Kidney (tissue), 14 donors: ENCODE measurements around the gene HSPA5. TPM values are rescaled to one million over a fixed set of nuclear protein-coding genes. Genes with fewer than 3 reads are reported as not detected.

Source experiments
- DNase-seq, 5 donors: peaks; one replicate each; pipeline ENCODE4 v3.0.0-alpha.2; 2013 to 2020
- FAIRE-seq: peaks from 2 replicates; lab custom pipeline; 2012; peaks lifted over from hg19 to GRCh38; lab: Jason Lieb, UNC
- H3K27ac ChIP-seq, 2 donors: one replicate each; pipeline ENCODE4 v1.7.0; 2013; ENCODE audit warnings: low read depth in 2 of 2, low read length in 2 of 2, inconsistent platforms in 1 of 2
- H3K27me3 ChIP-seq: one replicate; pipeline ENCODE4 v1.7.1; 2013; ENCODE audit warnings: low read length, inconsistent platforms; ENCODE audit not compliant: control insufficient read depth, insufficient read depth
- H3K36me3 ChIP-seq, 3 donors: one replicate each; pipeline versions ENCODE4 v1.7.0 to v1.7.1; 2013; ENCODE audit warnings: low read length in 3 of 3, control low read depth in 1 of 3, inconsistent platforms in 1 of 3; ENCODE audit not compliant: insufficient read depth in 3 of 3, control insufficient read depth in 2 of 3
- H3K4me1 ChIP-seq, 3 donors: one replicate each; pipeline versions ENCODE4 v1.7.0 to v1.7.1; 2013; ENCODE audit warnings: low read length in 3 of 3, inconsistent platforms in 1 of 3, low read depth in 1 of 3; ENCODE audit not compliant: control insufficient read depth in 2 of 3, insufficient read depth in 2 of 3
- H3K4me3 ChIP-seq, 3 donors: one replicate each; pipeline versions ENCODE4 v1.7.0 to v1.8.1; 2013; ENCODE audit warnings: low read length in 3 of 3, control low read depth in 1 of 3, inconsistent platforms in 1 of 3
- H3K9ac ChIP-seq, 3 donors: one replicate each; pipeline versions ENCODE4 v1.7.0 to v1.7.1; 2013; ENCODE audit warnings: low read length in 3 of 3, control low read depth in 1 of 3, inconsistent platforms in 1 of 3
- H3K9me3 ChIP-seq, 3 donors: one replicate each; pipeline versions ENCODE4 v1.7.0 to v1.7.1; 2013; ENCODE audit warnings: low read length in 3 of 3, control low read depth in 1 of 3, inconsistent platforms in 1 of 3; ENCODE audit not compliant: control insufficient read depth in 2 of 3, insufficient read depth in 1 of 3
- intact Hi-C: fragments of 100-400 bp; cut with DNase I; formaldehyde crosslinking; loops from one replicate; pipeline ENCODE4 v1.11.1; 2022
- polyA plus RNA-seq: library from polyadenylated mRNA; stranded (reverse); fragments of 350-450 nt; fragmentation: Illumina TruSeq; extraction: RNeasy Lipid Tissue Mini Kit (QIAGEN cat#74804); gene quantifications from one replicate; pipeline ENCODE4 v1.2.3, GENCODE V29; 2014; ENCODE audit warnings: low read depth, low replicate concordance; ENCODE audit not compliant: insufficient read depth
- total RNA-seq: library from RNA; stranded (reverse); fragmentation: NEBNext Ultra II Directional; extraction: Animal tissue kit (Norgen Biotek cat#: 25700); gene quantifications from one replicate; pipeline ENCODE4 v1.2.1, GENCODE V29; 2021
- TF ChIP-seq, protein P1 (sequence below): IDR thresholded peaks from 3 replicates; pipeline ENCODE4 v1.5.1; 2012; ENCODE audit warnings: mild to moderate bottlenecking, moderate library complexity, borderline replicate concordance; ENCODE audit not compliant: insufficient read depth; ENCODE audit errors: extremely low read depth
- donor health status: control.
- donor health status: control.
- donor health status: control.
- donor health status: control.
- donor health status: control.
- donor health status: DM: yes; HTN: yes; CAD: no.
- donor health status: Normal renal cell carcinoma (clear cell type).

The HSPA5 gene
- total and polyA plus RNA-seq, 2 donors from 2014 or later: 289 to 358 TPM

- TF ChIP-seq, protein P1, sequence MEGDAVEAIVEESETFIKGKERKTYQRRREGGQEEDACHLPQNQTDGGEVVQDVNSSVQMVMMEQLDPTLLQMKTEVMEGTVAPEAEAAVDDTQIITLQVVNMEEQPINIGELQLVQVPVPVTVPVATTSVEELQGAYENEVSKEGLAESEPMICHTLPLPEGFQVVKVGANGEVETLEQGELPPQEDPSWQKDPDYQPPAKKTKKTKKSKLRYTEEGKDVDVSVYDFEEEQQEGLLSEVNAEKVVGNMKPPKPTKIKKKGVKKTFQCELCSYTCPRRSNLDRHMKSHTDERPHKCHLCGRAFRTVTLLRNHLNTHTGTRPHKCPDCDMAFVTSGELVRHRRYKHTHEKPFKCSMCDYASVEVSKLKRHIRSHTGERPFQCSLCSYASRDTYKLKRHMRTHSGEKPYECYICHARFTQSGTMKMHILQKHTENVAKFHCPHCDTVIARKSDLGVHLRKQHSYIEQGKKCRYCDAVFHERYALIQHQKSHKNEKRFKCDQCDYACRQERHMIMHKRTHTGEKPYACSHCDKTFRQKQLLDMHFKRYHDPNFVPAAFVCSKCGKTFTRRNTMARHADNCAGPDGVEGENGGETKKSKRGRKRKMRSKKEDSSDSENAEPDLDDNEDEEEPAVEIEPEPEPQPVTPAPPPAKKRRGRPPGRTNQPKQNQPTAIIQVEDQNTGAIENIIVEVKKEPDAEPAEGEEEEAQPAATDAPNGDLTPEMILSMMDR: no peak
- FAIRE-seq: no peak
- no peaks in the 10 kb centered on the region for H3K9me3 ChIP-seq
- no peaks in the 10 kb centered on the region for H3K27me3 ChIP-seq
- DNase-seq: peak in 1 of 5 donors; percentile 74
- peak overlapping the region; percentile 75 to 80 for H3K27ac ChIP-seq
- intact Hi-C loops: no loop called here
- H3K4me1 ChIP-seq: peaks cover 0 to 12% (median 0%) of the 10 kb centered on the region in 3 donors
- H3K4me3 ChIP-seq: peak overlapping the region; percentile 70 to 81 (median 81)
- H3K9ac ChIP-seq: peak overlapping the region; percentile 45 to 80 (median 51)
- H3K36me3 ChIP-seq: no peaks in the 10 kb centered on the region
Measured at GRCh38 chr9:125262294-125262991, 21.3 kb upstream of the HSPA5 start.

- peak within 1 kb of the TSS; percentile 75 to 80 for H3K27ac ChIP-seq
- H3K4me1 ChIP-seq: peaks cover 0 to 12% (median 0%) of the 10 kb centered on the region in 3 donors
- H3K27me3 ChIP-seq: no peaks in the 10 kb centered on the region
- TF ChIP-seq, protein P1: peak; percentile 38
- H3K9ac ChIP-seq: peak within 1 kb of the TSS; percentile 45 to 82 (median 80)
- H3K36me3 ChIP-seq: no peaks in the 10 kb centered on the region
- intact Hi-C loops: no loop called here
- peak within 1 kb of the TSS; percentile 70 to 81 (median 81) for H3K4me3 ChIP-seq
- FAIRE-seq (no peak), DNase-seq (peak; percentile 94 to 97 (median 96))
- H3K9me3 ChIP-seq: no peaks in the 10 kb centered on the region
Measured at GRCh38 chr9:125261501-125262293, 20.6 kb upstream of the HSPA5 start, which contains the start of gene GAPVD1. GAPVD1 (plus strand) TSS chr9:125261826; CDS start chr9:125298922, 37,096 bp downstream.

GRCh38 chr9:125260561-125260960 lies 19.4 kb upstream of the HSPA5 start:
- peak overlapping the region in 1 of 3 donors; percentile 81 for H3K4me3 ChIP-seq
- no peaks in the 10 kb centered on the region for H3K27me3 ChIP-seq
- intact Hi-C loops: no loop called here
- no peak overlapping the region for H3K27ac ChIP-seq
- TF ChIP-seq, protein P1: no peak
- H3K4me1 ChIP-seq: peaks cover 0 to 12% (median 0%) of the 10 kb centered on the region in 3 donors
- DNase-seq (no peak), FAIRE-seq (no peak)
- H3K9me3 ChIP-seq: no peaks in the 10 kb centered on the region
- H3K9ac ChIP-seq: no peak overlapping the region
- no peaks in the 10 kb centered on the region for H3K36me3 ChIP-seq
